Liver (tissue), 9 donors: ENCODE data around the gene IGFL1. TPM values are rescaled to one million over a fixed set of nuclear protein-coding genes. Genes with fewer than 3 reads are reported as not detected.

Source experiments
- DNase-seq: peaks from one replicate; pipeline ENCODE4 v3.0.0-alpha.2; 2017; ENCODE audit warnings: low spot score
- H3K27ac ChIP-seq, 2 donors: one replicate each; pipeline ENCODE4 v1.7.0; 2013; ENCODE audit warnings: inconsistent platforms in 2 of 2, low read length in 2 of 2, control low read depth in 1 of 2, low read depth in 1 of 2, mild to moderate bottlenecking in 1 of 2
- H3K27me3 ChIP-seq, 4 donors: one replicate each; pipeline versions ENCODE4 v1.6.1 to v1.7.0; 2013; ENCODE audit warnings: low read length in 3 of 4, inconsistent platforms in 1 of 4, mild to moderate bottlenecking in 1 of 4, moderate library complexity in 1 of 4; ENCODE audit not compliant: control insufficient read depth in 4 of 4, insufficient read depth in 4 of 4
- H3K36me3 ChIP-seq, 4 donors: one replicate each; pipeline versions ENCODE4 v1.6.1 to v1.7.0; 2013; ENCODE audit warnings: low read length in 3 of 4, mild to moderate bottlenecking in 3 of 4, low read depth in 1 of 4, moderate library complexity in 1 of 4; ENCODE audit not compliant: control insufficient read depth in 4 of 4, insufficient read depth in 3 of 4
- H3K4me1 ChIP-seq, 4 donors: one replicate each; pipeline versions ENCODE4 v1.6.1 to v1.7.0; 2013; ENCODE audit warnings: low read length in 3 of 4, mild to moderate bottlenecking in 3 of 4, moderate library complexity in 1 of 4; ENCODE audit not compliant: control insufficient read depth in 4 of 4, insufficient read depth in 4 of 4
- H3K4me3 ChIP-seq, 3 donors: one replicate each; pipeline versions ENCODE4 v1.6.1 to v1.7.0; 2013; ENCODE audit warnings: low read length in 3 of 3, control low read depth in 1 of 3, low read depth in 1 of 3, mild to moderate bottlenecking in 1 of 3
- H3K9ac ChIP-seq, 2 donors: one replicate each; pipeline ENCODE4 v1.7.0; 2013; ENCODE audit warnings: low read length in 2 of 2, mild to moderate bottlenecking in 2 of 2, moderate library complexity in 2 of 2, control low read depth in 1 of 2, low read depth in 1 of 2
- H3K9me3 ChIP-seq, 4 donors: one replicate each; pipeline versions ENCODE4 v1.6.1 to v1.7.0; 2013; ENCODE audit warnings: low read length in 3 of 4; ENCODE audit not compliant: control insufficient read depth in 4 of 4
- FOXA1 ChIP-seq: IDR thresholded peaks from 2 replicates; pipeline ENCODE4 v1.6.1; 2016; ENCODE audit warnings: antibody characterized with exemption
- FOXA2 ChIP-seq: IDR thresholded peaks from 2 replicates; pipeline ENCODE4 v1.6.1; 2016; ENCODE audit warnings: antibody characterized with exemption
- GABPA ChIP-seq, 2 donors: IDR thresholded peaks in 1 of 2; conservative IDR thresholded peaks in 1 of 2; 2 replicates each; pipeline ENCODE4 v1.6.1; 2016; ENCODE audit warnings: antibody characterized with exemption in 2 of 2, mild to moderate bottlenecking in 1 of 2, moderate library complexity in 1 of 2
- HNF4A ChIP-seq, 2 donors: conservative IDR thresholded peaks; 2 replicates each; pipeline ENCODE4 v1.6.1; 2016; ENCODE audit warnings: antibody characterized with exemption in 2 of 2, mild to moderate bottlenecking in 2 of 2
- HNF4G ChIP-seq: IDR thresholded peaks from 2 replicates; pipeline ENCODE4 v1.6.1; 2016; ENCODE audit warnings: antibody characterized with exemption
- JUND ChIP-seq, 2 donors: IDR thresholded peaks; 2 replicates each; pipeline ENCODE4 v1.6.1; 2016; ENCODE audit warnings: antibody characterized with exemption in 2 of 2
- NR2F2 ChIP-seq: IDR thresholded peaks from 2 replicates; pipeline ENCODE4 v1.6.1; 2016; ENCODE audit warnings: antibody characterized with exemption
- RXRA ChIP-seq, 2 donors: IDR thresholded peaks; 2 replicates each; pipeline ENCODE4 v1.6.1; 2017 to 2018; ENCODE audit warnings: antibody characterized with exemption in 2 of 2, mild to moderate bottlenecking in 1 of 2
- SP1 ChIP-seq: IDR thresholded peaks from 2 replicates; pipeline ENCODE4 v1.6.1; 2018; ENCODE audit warnings: antibody characterized with exemption, mild to moderate bottlenecking
- TAF1 ChIP-seq: conservative IDR thresholded peaks from 2 replicates; pipeline ENCODE4 v1.6.1; 2016; ENCODE audit warnings: antibody characterized with exemption, mild to moderate bottlenecking
- YY1 ChIP-seq: IDR thresholded peaks from 2 replicates; pipeline ENCODE4 v1.6.1; 2016; ENCODE audit warnings: antibody characterized with exemption, mild to moderate bottlenecking
- WGBS: extraction: QIAGEN DNeasy Blood & Tissue Kit; methylation state at CpG from one replicate; pipeline ENCODE4 v1.1.7; 2013; 5-methylcytosine and 5-hydroxymethylcytosine counted together
- polyA plus RNA-seq, 2 donors: library from polyadenylated mRNA; stranded (reverse) in 1 of 2; unstranded in 1 of 2; fragments of 200-250 nt in 1 of 2; fragments of >200 nt in 1 of 2; fragmentation: Nextera tagmentation in 1 of 2; extraction: Ambion mirVana in 1 of 2; gene quantifications; one replicate each; pipeline versions ENCODE4 v1.2.1 to v1.2.3, GENCODE V29; 2013 to 2015
- total RNA-seq, 2 donors: library from RNA; depleted of rRNA; stranded (reverse); fragments of >200 nt; gene quantifications; one replicate each; pipeline ENCODE4 v1.2.3, GENCODE V29; 2014
- TF ChIP-seq, protein P1 (sequence below): fragments of 150-350 bp; IDR thresholded peaks from 2 replicates; pipeline ENCODE4 v1.5.1; 2017; ENCODE audit warnings: improper control_type of control experiment, low read depth, low read length; ENCODE audit not compliant: missing input control
- TF ChIP-seq, protein P2 (sequence below): IDR thresholded peaks from 2 replicates; pipeline ENCODE4 v1.6.1; 2016; ENCODE audit warnings: antibody characterized with exemption, mild to moderate bottlenecking
- TF ChIP-seq, protein P3 (sequence below): IDR thresholded peaks from 2 replicates; pipeline ENCODE4 v1.6.1; 2016; ENCODE audit warnings: antibody characterized with exemption
- TF ChIP-seq, protein P4 (sequence below): IDR thresholded peaks from 2 replicates; pipeline ENCODE4 v1.6.1; 2016; ENCODE audit warnings: antibody characterized with exemption
- donor health status: healthy.
- donor health status: healthy.
- donor health status: healthy.
- donor health status: healthy.
- donor health status: healthy.

The IGFL1 gene
- total RNA-seq (not detected), polyA plus RNA-seq (not detected)

DNA sequence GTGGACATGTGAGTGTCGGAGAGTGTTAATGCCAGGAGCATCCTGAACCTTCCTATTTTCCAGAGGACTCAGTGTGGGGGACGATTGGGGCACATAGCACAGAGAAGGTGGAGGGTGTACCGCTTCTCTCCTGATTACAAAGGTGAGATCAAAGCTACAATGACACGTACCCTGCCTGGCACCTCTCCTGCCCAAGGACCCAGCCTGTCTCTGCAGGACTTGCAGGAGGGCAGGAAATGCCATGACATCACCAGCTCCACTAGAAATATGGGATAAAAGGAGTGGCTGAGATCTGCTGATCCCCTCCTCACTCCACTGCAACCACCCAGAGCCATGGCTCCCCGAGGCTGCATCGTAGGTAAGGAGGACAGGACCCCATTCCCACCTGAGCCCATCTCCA, at the start of gene IGFL1:
Gene IGFL1, plus strand, starts transcription at position 301 of the 400 bp plus-strand sequence. Its CDS starts 33 bp downstream, at position 334.
- 58% methylated on average over 6 of the region's 6 CpGs for WGBS

DNA sequence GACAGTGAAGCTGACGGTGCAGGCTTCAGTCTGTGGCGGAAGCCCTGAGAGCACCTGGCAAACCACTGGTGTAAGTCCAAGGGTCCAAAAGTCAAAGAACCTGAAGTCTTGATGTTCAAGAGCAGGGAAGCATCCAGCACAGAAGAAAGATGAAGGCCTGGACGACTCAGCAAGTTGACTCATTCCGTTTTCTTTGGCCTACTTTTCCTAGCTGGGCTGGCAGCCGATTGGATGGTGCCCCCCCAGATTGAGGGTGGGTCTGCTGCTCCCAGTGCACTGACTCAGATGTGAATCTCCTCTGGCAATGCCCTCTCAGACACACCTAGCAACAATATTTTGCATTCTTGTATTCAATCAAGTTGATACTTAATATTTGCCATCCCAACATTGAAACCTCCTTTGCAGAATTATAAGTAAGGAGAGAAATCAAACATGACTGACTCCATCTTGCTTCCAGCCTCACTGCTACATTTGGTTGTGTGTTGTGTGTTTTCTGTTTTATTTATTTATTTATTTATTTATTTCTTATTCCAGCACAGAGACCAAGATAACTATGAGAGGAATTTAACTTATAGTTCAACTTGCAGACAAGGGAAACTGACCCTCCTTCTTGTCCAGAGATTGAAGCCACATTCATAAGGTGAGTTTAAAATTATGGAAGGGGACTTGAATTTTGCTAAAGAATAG, 48.7 kb upstream of the IGFL1 start:
- no peak for DNase-seq
- 78% methylated on average over 5 of the region's 5 CpGs for WGBS

More for the DNA sequence above, at the start of gene IGFL1:
- no peak for DNase-seq
- Histone ChIP-seq H3K4me1 (no peaks in the 10 kb centered on the region), H3K27ac (no peak within 1 kb of the TSS), H3K9ac (no peak within 1 kb of the TSS), H3K9me3 (no peaks in the 10 kb centered on the region), H3K27me3 (peaks cover 0 to 2% (median 0%) of the 10 kb centered on the region in 4 donors), H3K4me3 (no peak within 1 kb of the TSS), H3K36me3 (no peaks in the 10 kb centered on the region)
- TF ChIP-seq SP1 (no peak), NR2F2 (no peak), GABPA (IDR thresholded peaks at IDR 0.05 in 1 of 2, conservative IDR thresholded peaks at IDR 0.05 in 1 of 2) (no peak), HNF4G (no peak)
- TF ChIP-seq, protein P1, sequence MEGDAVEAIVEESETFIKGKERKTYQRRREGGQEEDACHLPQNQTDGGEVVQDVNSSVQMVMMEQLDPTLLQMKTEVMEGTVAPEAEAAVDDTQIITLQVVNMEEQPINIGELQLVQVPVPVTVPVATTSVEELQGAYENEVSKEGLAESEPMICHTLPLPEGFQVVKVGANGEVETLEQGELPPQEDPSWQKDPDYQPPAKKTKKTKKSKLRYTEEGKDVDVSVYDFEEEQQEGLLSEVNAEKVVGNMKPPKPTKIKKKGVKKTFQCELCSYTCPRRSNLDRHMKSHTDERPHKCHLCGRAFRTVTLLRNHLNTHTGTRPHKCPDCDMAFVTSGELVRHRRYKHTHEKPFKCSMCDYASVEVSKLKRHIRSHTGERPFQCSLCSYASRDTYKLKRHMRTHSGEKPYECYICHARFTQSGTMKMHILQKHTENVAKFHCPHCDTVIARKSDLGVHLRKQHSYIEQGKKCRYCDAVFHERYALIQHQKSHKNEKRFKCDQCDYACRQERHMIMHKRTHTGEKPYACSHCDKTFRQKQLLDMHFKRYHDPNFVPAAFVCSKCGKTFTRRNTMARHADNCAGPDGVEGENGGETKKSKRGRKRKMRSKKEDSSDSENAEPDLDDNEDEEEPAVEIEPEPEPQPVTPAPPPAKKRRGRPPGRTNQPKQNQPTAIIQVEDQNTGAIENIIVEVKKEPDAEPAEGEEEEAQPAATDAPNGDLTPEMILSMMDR: no peak
- TF ChIP-seq, protein P2, sequence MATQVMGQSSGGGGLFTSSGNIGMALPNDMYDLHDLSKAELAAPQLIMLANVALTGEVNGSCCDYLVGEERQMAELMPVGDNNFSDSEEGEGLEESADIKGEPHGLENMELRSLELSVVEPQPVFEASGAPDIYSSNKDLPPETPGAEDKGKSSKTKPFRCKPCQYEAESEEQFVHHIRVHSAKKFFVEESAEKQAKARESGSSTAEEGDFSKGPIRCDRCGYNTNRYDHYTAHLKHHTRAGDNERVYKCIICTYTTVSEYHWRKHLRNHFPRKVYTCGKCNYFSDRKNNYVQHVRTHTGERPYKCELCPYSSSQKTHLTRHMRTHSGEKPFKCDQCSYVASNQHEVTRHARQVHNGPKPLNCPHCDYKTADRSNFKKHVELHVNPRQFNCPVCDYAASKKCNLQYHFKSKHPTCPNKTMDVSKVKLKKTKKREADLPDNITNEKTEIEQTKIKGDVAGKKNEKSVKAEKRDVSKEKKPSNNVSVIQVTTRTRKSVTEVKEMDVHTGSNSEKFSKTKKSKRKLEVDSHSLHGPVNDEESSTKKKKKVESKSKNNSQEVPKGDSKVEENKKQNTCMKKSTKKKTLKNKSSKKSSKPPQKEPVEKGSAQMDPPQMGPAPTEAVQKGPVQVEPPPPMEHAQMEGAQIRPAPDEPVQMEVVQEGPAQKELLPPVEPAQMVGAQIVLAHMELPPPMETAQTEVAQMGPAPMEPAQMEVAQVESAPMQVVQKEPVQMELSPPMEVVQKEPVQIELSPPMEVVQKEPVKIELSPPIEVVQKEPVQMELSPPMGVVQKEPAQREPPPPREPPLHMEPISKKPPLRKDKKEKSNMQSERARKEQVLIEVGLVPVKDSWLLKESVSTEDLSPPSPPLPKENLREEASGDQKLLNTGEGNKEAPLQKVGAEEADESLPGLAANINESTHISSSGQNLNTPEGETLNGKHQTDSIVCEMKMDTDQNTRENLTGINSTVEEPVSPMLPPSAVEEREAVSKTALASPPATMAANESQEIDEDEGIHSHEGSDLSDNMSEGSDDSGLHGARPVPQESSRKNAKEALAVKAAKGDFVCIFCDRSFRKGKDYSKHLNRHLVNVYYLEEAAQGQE: no peak

DNA sequence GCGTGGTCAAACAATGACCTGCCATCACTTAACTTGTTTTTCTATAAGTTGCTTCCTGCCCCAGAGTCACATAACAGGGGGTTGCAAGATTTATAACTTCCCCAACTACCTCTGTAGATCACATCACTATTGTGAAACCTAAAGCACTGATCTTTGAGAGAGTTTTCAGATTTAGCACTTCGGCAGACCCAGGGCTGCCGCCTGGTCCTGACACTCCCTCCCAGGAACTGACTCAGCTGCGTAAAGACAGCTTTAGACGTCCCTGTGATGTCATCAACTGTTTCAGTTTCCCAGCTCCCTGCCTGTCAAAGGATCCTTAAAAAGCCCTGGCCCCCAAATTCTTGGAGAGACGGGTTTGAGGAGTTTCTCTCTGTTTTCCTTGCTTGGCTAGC, 48.2 kb upstream of the IGFL1 start:
- Histone ChIP-seq H3K36me3 (no peaks in the 10 kb centered on the region), H3K4me3 (no peak overlapping the region), H3K27ac (no peak overlapping the region), H3K9me3 (no peaks in the 10 kb centered on the region), H3K4me1 (no peaks in the 10 kb centered on the region), H3K27me3 (no peaks in the 10 kb centered on the region), H3K9ac (no peak overlapping the region)
- no peak for DNase-seq
- WGBS: 67% methylated on average over 6 of the region's 6 CpGs
- TF ChIP-seq RXRA (IDR thresholded peaks at IDR 0.05) (no peak), SP1 (no peak), YY1 (no peak), JUND (IDR thresholded peaks at IDR 0.05) (no peak), TAF1 (no peak), FOXA1 (no peak), FOXA2 (no peak)
- TF ChIP-seq, protein P3, sequence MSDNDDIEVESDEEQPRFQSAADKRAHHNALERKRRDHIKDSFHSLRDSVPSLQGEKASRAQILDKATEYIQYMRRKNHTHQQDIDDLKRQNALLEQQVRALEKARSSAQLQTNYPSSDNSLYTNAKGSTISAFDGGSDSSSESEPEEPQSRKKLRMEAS: no peak
- TF ChIP-seq, protein P4, sequence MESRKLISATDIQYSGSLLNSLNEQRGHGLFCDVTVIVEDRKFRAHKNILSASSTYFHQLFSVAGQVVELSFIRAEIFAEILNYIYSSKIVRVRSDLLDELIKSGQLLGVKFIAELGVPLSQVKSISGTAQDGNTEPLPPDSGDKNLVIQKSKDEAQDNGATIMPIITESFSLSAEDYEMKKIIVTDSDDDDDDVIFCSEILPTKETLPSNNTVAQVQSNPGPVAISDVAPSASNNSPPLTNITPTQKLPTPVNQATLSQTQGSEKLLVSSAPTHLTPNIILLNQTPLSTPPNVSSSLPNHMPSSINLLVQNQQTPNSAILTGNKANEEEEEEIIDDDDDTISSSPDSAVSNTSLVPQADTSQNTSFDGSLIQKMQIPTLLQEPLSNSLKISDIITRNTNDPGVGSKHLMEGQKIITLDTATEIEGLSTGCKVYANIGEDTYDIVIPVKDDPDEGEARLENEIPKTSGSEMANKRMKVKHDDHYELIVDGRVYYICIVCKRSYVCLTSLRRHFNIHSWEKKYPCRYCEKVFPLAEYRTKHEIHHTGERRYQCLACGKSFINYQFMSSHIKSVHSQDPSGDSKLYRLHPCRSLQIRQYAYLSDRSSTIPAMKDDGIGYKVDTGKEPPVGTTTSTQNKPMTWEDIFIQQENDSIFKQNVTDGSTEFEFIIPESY: no peak
- TF ChIP-seq, protein P2: no peak

More for the DNA sequence above, 48.7 kb upstream of the IGFL1 start:
- no peak overlapping the region for H3K27ac ChIP-seq
- no peaks in the 10 kb centered on the region for H3K4me1 ChIP-seq
- TF ChIP-seq NR2F2: no peak
- peak in 1 of 2 donors; percentile 7 for TF ChIP-seq HNF4A (conservative IDR thresholded peaks at IDR 0.05)
- H3K9me3 ChIP-seq: no peaks in the 10 kb centered on the region
- H3K9ac ChIP-seq: no peak overlapping the region
- no peaks in the 10 kb centered on the region for H3K27me3 ChIP-seq
- H3K4me3 ChIP-seq: no peak overlapping the region
- H3K36me3 ChIP-seq: no peaks in the 10 kb centered on the region
